ENCODE results near the gene CTDSPL. TPM values are rescaled to one million over a fixed set of nuclear protein-coding genes. Genes with fewer than 3 reads are reported as not detected.

CTDSPL gene
- total and polyA plus RNA-seq, 7 experiments from 2014 or later: 0.15 to 5.6 (median 1.7) TPM

GRCh38 chr3:38007754-38008090 is 146.0 kb downstream of the CTDSPL start:
- peaks cover 0 to 69% (median 4%) of the 10 kb centered on the region in 3 experiments for H3K36me3 ChIP-seq (ENCODE audit: control insufficient read depth in 2 of 3, insufficient read depth in 3 of 3, low read length in 3 of 3)
- ChIA-PET CTCF (interaction anchor here (0.9 kb wide), 1 partner anchor 32 kb away, joined by 4 read pairs; the partner anchor contains the start of gene DLEC1), POLR2A (interaction anchor here (0.7 kb wide), 1 partner anchor 14 kb away, joined by 3 read pairs; no protein-coding TSS in a partner anchor)
- Mint-ChIP-seq H3K36me3 (peaks cover 0 to 16% (median 0%) of the 10 kb centered on the region in 5 donors), H3K27ac (peak overlapping the region in 2 of 9 donors; percentile 19 to 59), H3K9me3 (no peaks in the 10 kb centered on the region), H3K4me1 (peaks cover 16 to 22% (median 18%) of the 10 kb centered on the region in 7 donors), H3K27me3 (no peaks in the 10 kb centered on the region), H3K4me3 (no peak overlapping the region)
- H3K4me1 ChIP-seq (ENCODE audit: control insufficient read depth in 2 of 2, insufficient read depth in 2 of 2, low read length in 2 of 2): no peaks in the 10 kb centered on the region
- intact Hi-C loops (cut with micrococcal nuclease): no loop called here
- no peak overlapping the region for H3K4me3 ChIP-seq (ENCODE audit: low read length)
- DNase-seq (no peak), ATAC-seq (no peak)
- no peaks in the 10 kb centered on the region for H3K9me3 ChIP-seq (ENCODE audit: control insufficient read depth in 2 of 3, low read length in 3 of 3)
- H3K27ac ChIP-seq (ENCODE audit: low read depth, low read length): no peak overlapping the region
- H3K27me3 ChIP-seq (ENCODE audit: control insufficient read depth in 2 of 2, insufficient read depth in 2 of 2, low read length in 2 of 2): no peaks in the 10 kb centered on the region

GRCh38 chr3:38008191-38008701 is 146.6 kb downstream of the CTDSPL start:
- ChIA-PET POLR2A (interaction anchor here (1.6 kb wide), 1 partner anchor 14 kb away, joined by 6 read pairs; no protein-coding TSS in a partner anchor), CTCF (interaction anchor here (1.5 kb wide), 1 partner anchor 33 kb away, joined by 3 read pairs; no protein-coding TSS in a partner anchor)
- peaks cover 0 to 63% (median 4%) of the 10 kb centered on the region in 3 experiments for H3K36me3 ChIP-seq (ENCODE audit: control insufficient read depth in 2 of 3, insufficient read depth in 3 of 3, low read length in 3 of 3)
- peaks cover 0 to 16% (median 0%) of the 10 kb centered on the region in 5 donors for H3K36me3 Mint-ChIP-seq
- peak overlapping the region in 1 of 9 donors; percentile 19 for H3K27ac Mint-ChIP-seq
- H3K9me3 Mint-ChIP-seq: no peaks in the 10 kb centered on the region
- no peak for DNase-seq
- H3K27me3 ChIP-seq (ENCODE audit: control insufficient read depth in 2 of 2, insufficient read depth in 2 of 2, low read length in 2 of 2): no peaks in the 10 kb centered on the region
- no peaks in the 10 kb centered on the region for H3K4me1 ChIP-seq (ENCODE audit: control insufficient read depth in 2 of 2, insufficient read depth in 2 of 2, low read length in 2 of 2)
- peaks cover 12 to 19% (median 14%) of the 10 kb centered on the region in 7 donors for H3K4me1 Mint-ChIP-seq
- no peak overlapping the region for H3K4me3 Mint-ChIP-seq
- H3K4me3 ChIP-seq (ENCODE audit: low read length): no peak overlapping the region
- no peak overlapping the region for H3K27ac ChIP-seq (ENCODE audit: low read depth, low read length)
- intact Hi-C loops (cut with micrococcal nuclease): no loop called here
- H3K27me3 Mint-ChIP-seq: no peaks in the 10 kb centered on the region
- no peak for ATAC-seq
- no peaks in the 10 kb centered on the region for H3K9me3 ChIP-seq (ENCODE audit: control insufficient read depth in 2 of 3, low read length in 3 of 3)

GRCh38 chr3:38008971-38009580 is 147.4 kb downstream of the CTDSPL start:
- H3K9me3 ChIP-seq (ENCODE audit: control insufficient read depth in 2 of 3, low read length in 3 of 3): no peaks in the 10 kb centered on the region
- Mint-ChIP-seq H3K27ac (peak overlapping the region in 4 of 9 donors; percentile 5 to 72 (median 36)), H3K36me3 (peaks cover 0 to 15% (median under 1%) of the 10 kb centered on the region in 5 donors), H3K9me3 (no peaks in the 10 kb centered on the region), H3K27me3 (no peaks in the 10 kb centered on the region), H3K4me1 (peaks cover 7 to 15% (median 9%) of the 10 kb centered on the region in 7 donors), H3K4me3 (no peak overlapping the region)
- no peak overlapping the region for H3K27ac ChIP-seq (ENCODE audit: low read depth, low read length)
- CTCF ChIA-PET: interaction anchor here (1.4 to 1.5 kb wide), 2 partner anchors 12 to 34 kb away, joined by 3 read pairs; no protein-coding TSS in a partner anchor
- DNase-seq (no peak), ATAC-seq (no peak)
- no peaks in the 10 kb centered on the region for H3K27me3 ChIP-seq (ENCODE audit: control insufficient read depth in 2 of 2, insufficient read depth in 2 of 2, low read length in 2 of 2)
- POLR2A ChIA-PET: interaction anchor here (1.6 kb wide), 1 partner anchor 13 kb away, joined by 6 read pairs; no protein-coding TSS in a partner anchor
- no peak overlapping the region for H3K4me3 ChIP-seq (ENCODE audit: low read length)
- intact Hi-C loops (cut with micrococcal nuclease): no loop called here
- H3K36me3 ChIP-seq (ENCODE audit: control insufficient read depth in 2 of 3, insufficient read depth in 3 of 3, low read length in 3 of 3): peaks cover 0 to 55% (median 4%) of the 10 kb centered on the region in 3 experiments
- no peaks in the 10 kb centered on the region for H3K4me1 ChIP-seq (ENCODE audit: control insufficient read depth in 2 of 2, insufficient read depth in 2 of 2, low read length in 2 of 2)

DNA sequence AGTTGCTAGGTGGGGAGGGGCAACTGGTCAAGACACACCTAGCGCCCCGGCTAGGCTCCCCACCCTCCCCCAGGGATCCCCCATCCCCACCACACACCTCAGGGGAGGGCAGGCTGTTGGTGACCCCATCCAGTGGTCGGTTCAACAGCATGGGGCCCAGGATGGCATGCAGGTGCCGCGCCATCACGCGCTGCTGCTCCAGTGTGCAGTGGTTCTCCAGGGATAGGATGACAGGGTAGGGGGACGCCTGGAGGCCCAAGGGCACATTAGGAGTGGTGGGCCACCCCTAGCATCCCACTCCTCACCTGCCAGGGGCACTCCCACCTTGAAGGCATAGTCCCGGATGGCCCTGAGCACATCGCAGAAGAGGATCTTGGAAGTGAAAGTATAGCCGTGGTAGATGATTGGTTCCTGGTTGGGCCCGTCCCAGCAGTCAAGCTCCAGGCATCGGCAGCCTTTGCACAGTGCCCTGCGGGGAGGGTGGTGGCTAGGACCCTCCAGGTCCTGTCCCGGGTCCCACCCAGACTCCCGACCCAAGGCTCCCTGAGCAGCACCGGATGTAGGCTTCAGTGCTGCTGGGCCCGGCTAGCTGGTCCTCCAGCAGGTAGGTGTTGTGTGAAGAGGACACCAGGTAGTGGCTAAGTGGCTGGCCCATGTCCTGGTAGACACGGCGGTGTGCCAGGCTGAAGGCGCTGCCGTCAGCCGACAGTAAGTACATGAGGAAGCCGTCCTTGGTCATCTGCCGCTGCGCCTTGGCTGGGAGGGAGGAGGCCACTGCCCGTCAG is 148.3 kb downstream of the CTDSPL start:
- CTCF ChIA-PET: interaction anchor here (1.4 to 1.5 kb wide), 2 partner anchors 11 to 35 kb away, joined by 3 read pairs; no protein-coding TSS in a partner anchor

GRCh38 chr3:38011111-38011510 is 149.4 kb downstream of the CTDSPL start:
- Histone ChIP-seq H3K4me1 (ENCODE audit: control insufficient read depth in 2 of 2, insufficient read depth in 2 of 2, low read length in 2 of 2) (no peaks in the 10 kb centered on the region), H3K36me3 (ENCODE audit: control insufficient read depth in 2 of 3, insufficient read depth in 3 of 3, low read length in 3 of 3) (peaks cover 3 to 47% (median 13%) of the 10 kb centered on the region in 3 experiments), H3K9me3 (ENCODE audit: control insufficient read depth in 2 of 3, low read length in 3 of 3) (peaks cover 0 to 3% (median 0%) of the 10 kb centered on the region in 3 experiments), H3K27ac (ENCODE audit: low read depth, low read length) (no peak overlapping the region), H3K27me3 (ENCODE audit: control insufficient read depth in 2 of 2, insufficient read depth in 2 of 2, low read length in 2 of 2) (no peaks in the 10 kb centered on the region), H3K4me3 (ENCODE audit: low read length) (no peak overlapping the region)
- CTCF ChIA-PET: interaction anchor here (0.7 kb wide), 1 partner anchor 41 kb away, joined by 3 read pairs; no protein-coding TSS in a partner anchor
- H3K4me1 Mint-ChIP-seq: peaks cover 0 to 3% (median 0%) of the 10 kb centered on the region in 7 donors
- POLR2A ChIA-PET: interaction anchor here (1.2 kb wide), 1 partner anchor 16 kb away, joined by 5 read pairs; no protein-coding TSS in a partner anchor
- DNase-seq (no peak), ATAC-seq (no peak)
- H3K4me3 Mint-ChIP-seq: no peak overlapping the region
- peaks cover 0 to 2% (median 0%) of the 10 kb centered on the region in 11 donors for H3K9me3 Mint-ChIP-seq
- H3K36me3 Mint-ChIP-seq: peaks cover 12 to 22% (median 17%) of the 10 kb centered on the region in 5 donors
- H3K27me3 Mint-ChIP-seq: no peaks in the 10 kb centered on the region
- intact Hi-C loops (cut with micrococcal nuclease): no loop called here
- peak overlapping the region in 1 of 9 donors; percentile 54 for H3K27ac Mint-ChIP-seq

More for the DNA sequence above, 148.3 kb downstream of the CTDSPL start:
- no peaks in the 10 kb centered on the region for H3K27me3 Mint-ChIP-seq
- Histone ChIP-seq H3K27ac (ENCODE audit: low read depth, low read length) (peak overlapping the region; percentile 15), H3K9me3 (ENCODE audit: control insufficient read depth in 2 of 3, low read length in 3 of 3) (no peaks in the 10 kb centered on the region), H3K4me3 (ENCODE audit: low read length) (no peak overlapping the region), H3K4me1 (ENCODE audit: control insufficient read depth in 2 of 2, insufficient read depth in 2 of 2, low read length in 2 of 2) (no peaks in the 10 kb centered on the region), H3K36me3 (ENCODE audit: control insufficient read depth in 2 of 3, insufficient read depth in 3 of 3, low read length in 3 of 3) (peaks cover 1 to 47% (median 11%) of the 10 kb centered on the region in 3 experiments), H3K27me3 (ENCODE audit: control insufficient read depth in 2 of 2, insufficient read depth in 2 of 2, low read length in 2 of 2) (no peaks in the 10 kb centered on the region)
- H3K36me3 Mint-ChIP-seq: peaks cover 2 to 15% (median 9%) of the 10 kb centered on the region in 5 donors
- ATAC-seq (peak; percentile 36), DNase-seq (no peak)
- H3K9me3 Mint-ChIP-seq: no peaks in the 10 kb centered on the region
- H3K4me1 Mint-ChIP-seq: peaks cover 0 to 6% (median under 1%) of the 10 kb centered on the region in 7 donors
- no peak overlapping the region for H3K4me3 Mint-ChIP-seq
- POLR2A ChIA-PET: interaction anchor here (1.6 kb wide), 1 partner anchor 12 kb away, joined by 6 read pairs; no protein-coding TSS in a partner anchor
- peak overlapping the region in 2 of 9 donors; percentile 5 to 12 for H3K27ac Mint-ChIP-seq
- intact Hi-C loops (cut with micrococcal nuclease): no loop called here

GRCh38 chr3:38015485-38015884 is 153.8 kb downstream of the CTDSPL start:
- Histone ChIP-seq H3K4me1 (ENCODE audit: control insufficient read depth in 2 of 2, insufficient read depth in 2 of 2, low read length in 2 of 2) (no peaks in the 10 kb centered on the region), H3K27ac (ENCODE audit: low read depth, low read length) (no peak overlapping the region), H3K9me3 (ENCODE audit: control insufficient read depth in 2 of 3, low read length in 3 of 3) (peaks cover 0 to 9% (median 0%) of the 10 kb centered on the region in 3 experiments), H3K36me3 (ENCODE audit: control insufficient read depth in 2 of 3, insufficient read depth in 3 of 3, low read length in 3 of 3) (peaks cover 3 to 60% (median 18%) of the 10 kb centered on the region in 3 experiments), H3K27me3 (ENCODE audit: control insufficient read depth in 2 of 2, insufficient read depth in 2 of 2, low read length in 2 of 2) (no peaks in the 10 kb centered on the region), H3K4me3 (ENCODE audit: low read length) (no peak overlapping the region)
- no peak overlapping the region for H3K27ac Mint-ChIP-seq
- H3K4me1 Mint-ChIP-seq: peaks cover 0 to 6% (median 2%) of the 10 kb centered on the region in 7 donors
- POLR2A ChIA-PET: interaction anchor here (0.6 kb wide), 1 partner anchor 226 kb away, joined by 4 read pairs; no protein-coding TSS in a partner anchor
- intact Hi-C loops (cut with micrococcal nuclease): no loop called here
- no peak overlapping the region for H3K4me3 Mint-ChIP-seq
- H3K27me3 Mint-ChIP-seq: no peaks in the 10 kb centered on the region
- ATAC-seq (no peak), DNase-seq (no peak)
- peaks cover 25 to 57% (median 35%) of the 10 kb centered on the region in 5 donors for H3K36me3 Mint-ChIP-seq
- CTCF ChIA-PET: no interaction called here
- peaks cover 0 to 5% (median 0%) of the 10 kb centered on the region in 11 donors for H3K9me3 Mint-ChIP-seq
